Measurements from ENCODE around the gene PSMB10.

- TF ChIP-seq CTCF (IDR thresholded peaks at IDR 0.05) = no peak
- no peak for TF ChIP-seq POLR2A (IDR thresholded peaks at IDR 0.05)
Measured at GRCh38 chr16:67926181-67926750, 10.4 kb downstream of the PSMB10 start.
